SK-N-SH treated with all-trans-retinoic acid at 6 μM for 48 hours (cell line): ENCODE data around the gene PRRT1.
"Not testable (repeated sequence)": the region's sequence is repeated elsewhere in the genome, so short reads cannot be mapped to it uniquely, and the experiment has no call there.

ENCODE experiments used
- ATAC-seq: fragments of 200-7000 bp; cut with Tn5 transposase; 3 replicates; pipeline ENCODE4 v1.9.1; 2020; ENCODE audit warnings: mild to moderate bottlenecking, moderate library complexity
- ARNTL ChIP-seq: fragments of 450-650 bp; formaldehyde crosslinking; IDR thresholded peaks from 2 replicates; pipeline ENCODE4 v1.5.0; 2020; ENCODE audit warnings: low read depth, mild to moderate bottlenecking, moderate library complexity, borderline replicate concordance
- BACH2 ChIP-seq: fragments of 250-450 bp; sonication (Bioruptor Pico); IDR thresholded peaks from 2 replicates; pipeline ENCODE4 v1.9.0; 2021; ENCODE audit warnings: mild to moderate bottlenecking, borderline replicate concordance
- CREB5 ChIP-seq: fragments of 250-450 bp; sonication (Bioruptor Pico); IDR thresholded peaks from 2 replicates; pipeline ENCODE4 v1.5.1; 2020; ENCODE audit warnings: low read depth, mild to moderate bottlenecking, moderate library complexity
- CSDC2 ChIP-seq: fragments of 250-450 bp; sonication (Bioruptor Pico); IDR thresholded peaks from 2 replicates; pipeline ENCODE4 v1.5.0; 2020; ENCODE audit warnings: mild to moderate bottlenecking, moderate library complexity
- CSRNP3 ChIP-seq: fragments of 250-450 bp; sonication (Bioruptor Pico); IDR thresholded peaks from 2 replicates; pipeline ENCODE4 v1.5.1; 2021; ENCODE audit warnings: mild to moderate bottlenecking, moderate library complexity
- ESRRG ChIP-seq: fragments of 250-450 bp; sonication (Bioruptor Pico); IDR thresholded peaks from 2 replicates; pipeline ENCODE4 v1.6.1; 2021; ENCODE audit warnings: mild to moderate bottlenecking
- GLIS3 ChIP-seq: fragments of 250-450 bp; sonication (Bioruptor Pico); IDR thresholded peaks from 2 replicates; pipeline ENCODE4 v1.5.0; 2020; ENCODE audit warnings: mild to moderate bottlenecking, moderate library complexity
- OSR1 ChIP-seq: fragments of 250-450 bp; sonication (Bioruptor Pico); IDR thresholded peaks from 2 replicates; pipeline ENCODE4 v1.8.0; 2022; ENCODE audit warnings: moderate library complexity, mild to moderate bottlenecking, inconsistent platforms
- PATZ1 ChIP-seq: fragments of 250-450 bp; sonication (Bioruptor Pico); IDR thresholded peaks from 2 replicates; pipeline ENCODE4 v1.8.0; 2020; ENCODE audit warnings: mild to moderate bottlenecking, moderate library complexity, borderline replicate concordance
- PPARA ChIP-seq: fragments of 250-450 bp; sonication (Bioruptor Pico); IDR thresholded peaks from 2 replicates; pipeline ENCODE4 v1.5.0; 2020; ENCODE audit warnings: mild to moderate bottlenecking, borderline replicate concordance
- SNAI2 ChIP-seq: fragments of 250-450 bp; sonication (Bioruptor Pico); IDR thresholded peaks from 2 replicates; pipeline ENCODE4 v1.5.0; 2020; ENCODE audit warnings: mild to moderate bottlenecking, moderate library complexity
- TCF4 ChIP-seq: fragments of 250-450 bp; sonication (Bioruptor Pico); IDR thresholded peaks from 2 replicates; pipeline ENCODE4 v1.8.0; 2021; ENCODE audit warnings: mild to moderate bottlenecking, moderate library complexity, borderline replicate concordance
- TOX ChIP-seq: fragments of 250-450 bp; sonication (Bioruptor Pico); IDR thresholded peaks from 2 replicates; pipeline ENCODE4 v1.8.0; 2021; ENCODE audit warnings: mild to moderate bottlenecking, moderate library complexity, borderline replicate concordance
- TSHZ2 ChIP-seq: fragments of 250-450 bp; sonication (Bioruptor Pico); IDR thresholded peaks from 2 replicates; pipeline ENCODE4 v1.5.0; 2020; ENCODE audit warnings: mild to moderate bottlenecking, moderate library complexity
- ZC3H10 ChIP-seq: fragments of 250-450 bp; sonication (Bioruptor Pico); IDR thresholded peaks from 2 replicates; pipeline ENCODE4 v1.5.1; 2021; ENCODE audit warnings: mild to moderate bottlenecking, moderate library complexity
- ZFP3 ChIP-seq: fragments of 250-450 bp; sonication (Bioruptor Pico); IDR thresholded peaks from 2 replicates; pipeline ENCODE4 v1.5.0; 2020; ENCODE audit warnings: mild to moderate bottlenecking, moderate library complexity
- ZFP30 ChIP-seq: fragments of 450-650 bp; formaldehyde crosslinking; IDR thresholded peaks from 2 replicates; pipeline ENCODE4 v1.5.0; 2022; ENCODE audit warnings: mild to moderate bottlenecking, moderate library complexity
- ZNF565 ChIP-seq: fragments of 450-650 bp; formaldehyde crosslinking; conservative IDR thresholded peaks from 2 replicates; pipeline ENCODE4 v1.5.0; 2020; ENCODE audit warnings: low read depth, mild to moderate bottlenecking, moderate library complexity
- ZNF70 ChIP-seq: fragments of 450-650 bp; formaldehyde crosslinking; IDR thresholded peaks from 2 replicates; pipeline ENCODE4 v1.5.0; 2020; ENCODE audit warnings: mild to moderate bottlenecking, moderate library complexity
- ZNF8 ChIP-seq: fragments of 450-650 bp; formaldehyde crosslinking; IDR thresholded peaks from 2 replicates; pipeline ENCODE4 v1.5.0; 2020; ENCODE audit warnings: mild to moderate bottlenecking, moderate library complexity

The PRRT1 gene

GRCh38 chr6:32146687-32147086 is 5.1 kb downstream of the PRRT1 start (continued):
- TF ChIP-seq TSHZ2 (CRISPR knock-in tag) (no peak), CSDC2 (no peak), CSRNP3 (CRISPR knock-in tag) (no peak), TOX (no peak), BACH2 (CRISPR knock-in tag) (no peak), GLIS3 (CRISPR knock-in tag) (no peak)

GRCh38 chr6:32146287-32146686 is 5.5 kb downstream of the PRRT1 start:
- no peak for TF ChIP-seq PPARA (CRISPR knock-in tag)
- TF ChIP-seq ZFP3 (CRISPR knock-in tag): no peak
- TF ChIP-seq ZFP30 (CRISPR knock-in tag): no peak
- no peak for TF ChIP-seq ESRRG (CRISPR knock-in tag)
- TF ChIP-seq TOX: no peak
- no peak for TF ChIP-seq ZC3H10 (CRISPR knock-in tag)
- no peak for TF ChIP-seq GLIS3 (CRISPR knock-in tag)
- TF ChIP-seq TCF4 (CRISPR knock-in tag): no peak

GRCh38 chr6:32144238-32144637 is 7.5 kb downstream of the PRRT1 start:
- ATAC-seq: not testable (repeated sequence)

More at GRCh38 chr6:32146287-32146686, 5.5 kb downstream of the PRRT1 start:
- no peak for ATAC-seq

- TF ChIP-seq PATZ1 (CRISPR knock-in tag): no peak
- no peak for TF ChIP-seq SNAI2 (CRISPR knock-in tag)
- TF ChIP-seq GLIS3 (CRISPR knock-in tag): no peak
- TF ChIP-seq CREB5: no peak
- TF ChIP-seq ZFP30 (CRISPR knock-in tag): no peak
- TF ChIP-seq ZNF8 (CRISPR knock-in tag): no peak
- no peak for TF ChIP-seq BACH2 (CRISPR knock-in tag)
- TF ChIP-seq OSR1 (CRISPR knock-in tag): no peak
- TF ChIP-seq TOX: no peak
- no peak for TF ChIP-seq ESRRG (CRISPR knock-in tag)
- no peak for TF ChIP-seq ARNTL (CRISPR knock-in tag)
- TF ChIP-seq ZNF70 (CRISPR knock-in tag): no peak
- TF ChIP-seq ZC3H10 (CRISPR knock-in tag): no peak
- TF ChIP-seq ZNF565 (CRISPR knock-in tag): no peak
- TF ChIP-seq PPARA (CRISPR knock-in tag): no peak
- no peak for TF ChIP-seq CSRNP3 (CRISPR knock-in tag)
- no peak for TF ChIP-seq TCF4 (CRISPR knock-in tag)
- TF ChIP-seq CSDC2: no peak
These were observed 11.2 kb downstream of the PRRT1 start for GRCh38 chr6:32140420-32141046.

More at GRCh38 chr6:32140420-32141046, 11.2 kb downstream of the PRRT1 start:
- ATAC-seq: no peak
